ENCODE measurements around the gene MACROH2A2. TPM values are rescaled to one million over a fixed set of nuclear protein-coding genes. Genes with fewer than 3 reads are reported as not detected.

The MACROH2A2 gene
- total and polyA plus RNA-seq, 10 of the 15 experiments (the other 5 are each of a cell fraction or from before 2014, with no cell fraction given), result 0.14 to 0.24 TPM; not detected in 8

- TF ChIP-seq REST (IDR thresholded peaks at IDR 0.05; ENCODE audit: low read depth, low read length), result no peak
- no peak for TF ChIP-seq MEF2A (IDR thresholded peaks at IDR 0.05; ENCODE audit: insufficient read depth, low read depth, low read length)
- TF ChIP-seq EP300 (IDR thresholded peaks at IDR 0.05; ENCODE audit: borderline replicate concordance in 1 of 2, control insufficient read depth in 1 of 2, low read depth in 2 of 2, low read length in 2 of 2), result no peak
These were observed 73.4 kb downstream of the MACROH2A2 start (continued) for GRCh38 chr10:70125918-70126552.

GRCh38 chr10:70126700-70127395 is 74.2 kb downstream of the MACROH2A2 start:
- no peak overlapping the region for H3K4me2 ChIP-seq (ENCODE audit: control insufficient read depth, insufficient read depth)
- H3K79me2 ChIP-seq (ENCODE audit: control insufficient read depth, insufficient read depth, low read length), result peaks cover 15% of the 10 kb centered on the region
- SMC1A ChIA-PET (ENCODE audit: uncharacterized antibody, unreplicated experiment), result interaction anchor here (2.2 kb wide), 1 partner anchor 11 kb away, joined by 5 read pairs; no protein-coding TSS in a partner anchor
- no peak; the same call in 2 of the 3 replicates for ATAC-seq
- H2AFZ ChIP-seq (ENCODE audit: control insufficient read depth, low read depth, low read length), result no peak overlapping the region
- H3K9me3 ChIP-seq (replicated peaks; ENCODE audit: control insufficient read depth, insufficient read depth, low read length), result no peaks in the 10 kb centered on the region
- H3K9ac ChIP-seq (ENCODE audit: control insufficient read depth, insufficient read depth, low read length), result no peak overlapping the region
- POLR2A ChIA-PET, result interaction anchor here (1.0 kb wide), 1 partner anchor 9 kb away, joined by 5 read pairs; no protein-coding TSS in a partner anchor
- CTCF ChIA-PET, result interaction anchor here (1.5 to 2.9 kb wide), 4 partner anchors 11 to 20 kb away, joined by 4 to 23 read pairs (median 5); partner anchors contain the start of gene TYSND1
- peaks cover 0 to 2% of the 10 kb centered on the region in 2 experiments; a peak in 2 of 4 replicates for H3K36me3 ChIP-seq (ENCODE audit: control insufficient read depth in 2 of 2, insufficient read depth in 2 of 2, low read length in 1 of 2)
- DNase-seq (ENCODE audit: low read depth, low spot score), result no peak
- H4K20me1 ChIP-seq (ENCODE audit: control insufficient read depth, insufficient read depth), result no peaks in the 10 kb centered on the region
- H3K27ac ChIP-seq (ENCODE audit: control insufficient read depth, insufficient read depth), result peak overlapping the region; percentile 63
- no peak for FAIRE-seq
- in situ Hi-C loops (cut with MboI) (no loop called here), intact Hi-C loops (cut with micrococcal nuclease; ENCODE audit: unreplicated experiment) (no loop called here)
- 91% methylated on average over 15 of the region's 15 CpGs for WGBS (ENCODE audit: insufficient coverage, insufficient replicate concordance, low lambda C conversion rate, missing lambda C conversion rate)
- RAD21 ChIA-PET (ENCODE audit: unreplicated experiment), result interaction anchor here (1.7 kb wide), 1 partner anchor 19 kb away, joined by 5 read pairs; the partner anchor contains the start of gene TYSND1
- no peak for TF ChIP-seq NRF1 (conservative IDR thresholded peaks at IDR 0.05; ENCODE audit: low read depth, low read length)
- TF ChIP-seq SP1 (IDR thresholded peaks at IDR 0.05; ENCODE audit: low read depth, low read length), result no peak
- no peak for TF ChIP-seq SREBF1 (IDR thresholded peaks at IDR 0.05; ENCODE audit: low read length)
- TF ChIP-seq EP300 (IDR thresholded peaks at IDR 0.05; ENCODE audit: borderline replicate concordance in 1 of 2, control insufficient read depth in 1 of 2, low read depth in 2 of 2, low read length in 2 of 2), result no peak
- H3K4me3 ChIP-seq, result no peak overlapping the region
- H3K4me1 ChIP-seq (ENCODE audit: control insufficient read depth, insufficient read depth, low read length), result peaks cover 16% of the 10 kb centered on the region
- H3K27me3 ChIP-seq (replicated peaks in 1 of 2; ENCODE audit: control insufficient read depth in 2 of 2, insufficient read depth in 2 of 2, low read length in 1 of 2), result no peaks in the 10 kb centered on the region
- BruUV-seq (replicated peaks), result no TSS peak

Data from GM12878 (cell line).